Amniotic stem cell (primary cell): ENCODE results near the gene SLC12A7.
"Not testable (repeated sequence)": the region's sequence is repeated elsewhere in the genome, so short reads cannot be mapped to it uniquely, and the experiment has no call there.

Experiments
- DNase-seq: peaks from one replicate; lab custom pipeline; 2025; lab: John Stamatoyannopoulos, UW

Gene SLC12A7

GRCh38 chr5:1034986-1035385, 76.9 kb downstream of the SLC12A7 start:
- DNase-seq = no peak

GRCh38 chr5:1034421-1034905, 77.4 kb downstream of the SLC12A7 start:
- DNase-seq = no peak

DNA sequence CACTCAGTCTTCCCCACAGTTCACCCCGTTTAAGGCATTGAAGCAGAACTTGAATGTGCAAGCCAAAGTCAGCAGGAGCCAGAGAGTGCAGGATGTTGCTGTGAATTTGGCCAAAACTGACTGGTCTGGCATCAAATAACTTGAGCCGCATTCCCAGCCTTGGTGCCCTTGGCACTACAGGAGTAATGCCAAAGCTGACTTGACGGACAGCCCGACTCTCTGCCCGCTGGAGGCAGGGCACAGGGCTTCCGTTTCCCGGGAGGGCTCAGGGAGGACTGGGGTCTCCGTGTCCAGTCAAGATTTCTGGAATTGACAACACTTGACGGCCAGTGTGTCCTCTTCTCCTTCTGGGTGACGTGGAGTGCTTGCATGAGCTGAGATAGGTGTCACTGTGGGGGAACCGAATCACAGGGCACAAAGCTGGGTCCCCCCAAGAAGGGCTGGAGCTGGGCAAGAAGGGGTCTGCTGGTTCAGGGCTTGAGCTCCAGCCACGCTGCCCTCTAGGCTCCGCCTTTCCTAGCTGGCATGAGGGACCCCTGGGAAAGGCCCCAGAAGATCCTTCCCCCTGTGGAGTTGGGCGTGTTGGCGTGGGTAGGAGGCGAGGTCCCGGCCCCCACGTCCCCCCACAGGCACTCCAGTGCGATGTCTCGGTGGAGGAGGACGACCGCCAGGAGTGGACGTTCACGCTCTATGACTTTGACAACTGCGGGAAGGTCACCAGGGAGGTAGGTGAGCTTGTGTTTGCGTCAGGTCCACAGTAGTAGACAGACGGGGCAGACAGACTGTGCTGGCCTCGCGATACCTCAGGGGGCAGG, 78.0 kb downstream of the SLC12A7 start:
- DNase-seq = no peak

- DNase-seq = no peak
Observed at GRCh38 chr5:1033178-1033577, 78.7 kb downstream of the SLC12A7 start.

- DNase-seq = no peak
Observed at GRCh38 chr5:1032551-1033027, 79.3 kb downstream of the SLC12A7 start.

DNA sequence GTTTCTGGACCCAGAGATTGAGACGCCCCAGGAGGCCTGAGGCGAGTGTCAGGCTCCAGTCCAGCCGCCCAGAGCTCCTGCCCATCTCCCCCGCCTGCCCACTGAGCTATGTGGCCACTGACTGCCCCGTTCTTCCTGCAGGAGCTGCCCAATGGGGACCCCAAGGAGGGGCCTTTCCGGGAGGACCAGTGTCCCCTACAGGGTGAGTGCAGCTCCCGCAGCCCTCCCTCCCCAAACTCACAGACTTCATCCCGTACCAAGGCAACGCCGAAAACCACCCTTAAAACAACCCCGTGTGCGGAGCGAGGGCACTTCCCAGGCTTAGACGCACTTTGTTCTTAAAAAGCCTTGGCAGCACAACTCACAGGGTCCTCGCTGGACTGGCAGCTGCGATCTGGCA, 79.9 kb downstream of the SLC12A7 start:
- no peak for DNase-seq

DNA sequence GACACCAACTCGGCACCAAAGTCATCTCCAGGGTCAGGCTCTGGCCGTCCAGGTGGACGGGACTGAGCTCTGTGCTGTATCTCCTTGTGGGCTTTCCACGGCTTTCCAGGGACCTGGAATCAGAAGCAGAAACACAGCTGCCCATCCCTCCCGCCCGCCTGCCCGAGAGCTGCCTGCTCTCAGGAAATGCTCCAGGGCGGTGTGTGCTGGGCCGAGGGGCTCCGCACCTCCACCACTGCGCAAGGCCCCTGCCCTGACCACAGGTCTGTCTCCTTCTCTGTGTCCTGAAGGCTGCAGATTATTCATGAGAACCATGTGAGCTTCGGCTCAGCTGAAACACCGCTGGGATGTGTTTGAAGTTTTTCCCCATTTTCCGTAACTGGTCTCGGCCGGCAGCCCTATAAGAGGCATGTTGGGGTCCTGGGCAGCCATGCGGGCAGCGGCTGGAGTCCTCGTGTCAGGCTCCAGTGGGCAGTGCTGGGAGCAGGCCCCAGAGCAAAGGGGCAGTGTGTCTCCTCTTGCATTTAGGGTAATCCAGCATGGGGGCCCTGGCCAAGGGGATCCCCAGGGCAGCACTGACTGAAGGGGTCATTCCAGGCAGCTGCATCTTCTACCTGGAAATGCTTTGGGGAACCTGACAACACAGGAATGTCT, 80.4 kb downstream of the SLC12A7 start:
- no peak for DNase-seq

DNA sequence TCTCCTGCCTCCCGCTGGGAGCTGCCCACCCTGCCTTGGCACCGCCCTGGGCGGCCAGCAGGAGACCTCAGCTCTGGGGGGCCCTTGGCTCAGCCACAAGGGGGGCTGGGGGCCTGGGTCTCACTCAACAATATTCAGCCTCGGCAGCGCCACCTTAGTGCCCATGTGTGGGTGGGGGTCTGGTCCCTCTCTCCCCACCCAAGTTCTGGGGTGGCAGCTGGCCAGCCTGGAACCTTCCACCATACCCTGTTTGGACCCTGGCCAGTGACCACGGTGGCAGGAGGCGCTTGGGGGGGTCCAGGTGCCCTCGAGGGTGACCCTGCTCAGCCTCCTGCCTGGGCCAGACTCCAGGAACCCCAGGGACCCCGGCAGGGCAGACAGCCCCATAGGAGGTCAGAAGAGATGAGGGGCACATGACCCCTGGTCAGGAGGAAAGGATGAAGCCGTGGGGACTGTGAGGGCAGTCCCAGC, 81.0 kb downstream of the SLC12A7 start:
- DNase-seq = no peak

DNA sequence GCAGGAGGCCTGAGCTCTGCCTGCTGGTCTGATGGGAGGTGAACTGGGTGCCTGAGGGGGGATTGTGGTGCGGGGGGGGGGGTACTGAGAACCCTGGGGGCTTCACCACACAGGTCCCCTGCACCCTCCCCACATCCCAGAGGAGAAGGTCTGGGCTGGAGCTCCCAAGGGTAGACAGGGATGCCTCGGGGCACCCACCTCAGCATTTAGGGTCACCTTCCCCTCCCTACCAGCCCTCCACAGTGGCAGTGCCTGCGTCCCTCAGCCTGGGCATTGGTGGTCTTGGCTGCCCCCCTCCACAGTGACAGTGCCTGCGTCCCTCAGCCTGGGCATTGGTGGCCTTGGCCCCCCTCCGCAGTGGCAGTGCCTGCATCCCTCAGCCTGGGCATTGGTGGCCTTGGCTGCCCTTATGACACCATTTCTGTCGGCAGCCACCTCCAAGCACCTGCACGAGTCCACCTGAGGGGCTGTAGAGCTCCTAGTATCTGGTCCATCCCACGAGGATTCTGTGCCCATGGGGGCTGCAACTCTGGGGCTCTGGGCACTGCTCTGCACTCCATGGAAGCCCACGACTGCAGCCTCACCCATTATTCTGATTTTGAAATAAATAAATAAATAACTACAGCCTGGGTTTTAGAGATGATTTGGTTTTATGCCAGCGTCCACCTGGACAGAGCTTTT, 81.8 kb downstream of the SLC12A7 start:
- no peak for DNase-seq

GRCh38 chr5:1029282-1029944, 82.5 kb downstream of the SLC12A7 start:
- no peak for DNase-seq

- no peak for DNase-seq
Observed at GRCh38 chr5:1028481-1029281, 83.2 kb downstream of the SLC12A7 start.

- DNase-seq = no peak
Observed at GRCh38 chr5:1027631-1028441, 84.0 kb downstream of the SLC12A7 start.

- no peak for DNase-seq
Observed at GRCh38 chr5:1026700-1027621, 84.9 kb downstream of the SLC12A7 start.

DNA sequence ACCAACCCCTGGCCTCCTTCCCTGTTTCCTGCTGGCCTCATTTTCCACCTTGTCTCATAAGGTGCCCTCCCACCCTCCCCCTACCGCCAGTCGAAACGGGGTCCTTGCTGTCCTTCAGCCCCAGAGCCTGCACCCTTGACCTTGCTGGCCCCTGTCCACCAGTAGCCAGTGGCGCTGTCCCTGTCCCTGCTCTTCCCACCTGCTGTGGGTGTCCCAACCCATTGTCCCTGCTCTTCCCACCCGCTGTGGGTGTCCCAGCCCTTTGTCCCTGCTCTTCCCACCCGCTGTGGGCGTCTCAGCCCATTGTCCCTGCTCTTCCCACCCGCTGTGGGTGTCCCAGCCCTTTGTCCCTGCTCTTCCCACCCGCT, 89.9 kb downstream of the SLC12A7 start:
- not testable (repeated sequence) for DNase-seq

DNA sequence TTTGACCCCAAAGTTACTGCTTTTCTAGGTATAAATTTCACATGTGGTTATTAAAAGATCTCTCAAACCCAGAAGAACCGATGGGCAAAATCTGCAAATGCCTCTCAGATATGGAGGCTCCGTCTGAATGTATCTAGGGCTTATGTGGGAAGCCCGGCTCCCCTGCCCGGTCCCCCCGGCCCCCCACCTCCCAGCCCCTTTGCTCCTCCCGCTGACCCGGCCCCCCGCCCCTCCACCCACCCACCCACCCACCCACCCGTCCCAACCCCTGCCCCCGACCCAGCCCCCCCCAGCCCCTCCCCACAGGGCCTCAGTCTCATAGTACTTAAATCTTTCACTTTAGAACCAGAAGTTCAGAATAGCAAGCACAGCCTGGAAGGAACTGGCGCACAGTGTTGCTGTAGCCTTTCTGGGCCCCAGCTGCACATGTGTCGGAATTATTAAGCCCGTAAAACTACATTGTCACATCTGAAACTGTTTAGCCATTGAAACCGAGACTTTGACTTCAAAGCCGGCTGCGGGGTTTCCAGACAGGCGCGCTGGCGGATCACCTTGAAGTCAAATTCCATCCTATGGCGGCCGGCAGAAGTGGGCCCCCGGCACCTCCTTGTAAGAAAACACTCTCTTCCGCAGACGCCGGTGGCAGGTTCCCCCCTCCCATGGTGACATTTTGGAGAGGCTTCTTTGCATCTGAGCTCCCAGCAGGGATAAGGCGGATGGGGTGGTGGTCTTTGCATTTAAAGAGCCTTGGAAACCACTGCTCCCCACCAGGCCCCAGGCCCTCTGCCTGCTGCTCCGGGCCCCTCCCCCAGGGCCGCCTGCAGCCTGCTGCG, 90.5 kb downstream of the SLC12A7 start:
- no peak for DNase-seq

DNA sequence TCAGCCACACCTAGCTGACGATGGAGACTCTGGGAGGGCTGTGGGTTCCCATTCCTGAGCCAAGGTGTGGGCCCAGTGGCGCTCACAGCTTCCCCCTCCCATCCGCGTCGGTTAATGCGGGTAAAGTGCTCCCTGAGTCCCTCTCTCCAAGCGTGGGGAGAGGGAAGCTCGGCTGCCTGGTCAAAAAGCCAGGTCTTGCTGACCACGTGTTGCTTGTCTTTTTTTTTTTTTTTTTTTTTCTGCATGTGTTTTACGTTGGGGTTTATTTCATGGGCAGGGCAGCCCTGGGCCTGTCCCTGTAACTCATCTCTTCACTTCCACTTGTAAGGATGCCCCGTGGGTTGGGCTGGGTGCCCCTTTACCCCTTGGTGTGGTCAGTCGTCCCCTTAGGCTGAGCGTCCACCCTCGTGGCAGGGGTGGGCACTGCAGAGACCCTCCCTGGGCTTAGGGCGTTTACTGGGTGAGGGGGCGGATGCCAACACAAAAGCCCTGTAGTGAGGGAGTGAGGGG, 91.4 kb downstream of the SLC12A7 start:
- DNase-seq = no peak

- no peak for DNase-seq
Observed at GRCh38 chr5:1019001-1019905, 92.6 kb downstream of the SLC12A7 start.
